Pericardium fibroblast (primary cell): ENCODE data around the gene SPATA31E1. TPM values are rescaled to one million over a fixed set of nuclear protein-coding genes. Genes with fewer than 3 reads are reported as not detected.

Source experiments
- total RNA-seq: library from RNA; depleted of rRNA; stranded (reverse); fragments of >200 nt; gene quantifications from 2 replicates; pipeline ENCODE4 v1.2.3, GENCODE V29; 2015

The SPATA31E1 gene
- not detected in 2 replicates for total RNA-seq

DNA sequence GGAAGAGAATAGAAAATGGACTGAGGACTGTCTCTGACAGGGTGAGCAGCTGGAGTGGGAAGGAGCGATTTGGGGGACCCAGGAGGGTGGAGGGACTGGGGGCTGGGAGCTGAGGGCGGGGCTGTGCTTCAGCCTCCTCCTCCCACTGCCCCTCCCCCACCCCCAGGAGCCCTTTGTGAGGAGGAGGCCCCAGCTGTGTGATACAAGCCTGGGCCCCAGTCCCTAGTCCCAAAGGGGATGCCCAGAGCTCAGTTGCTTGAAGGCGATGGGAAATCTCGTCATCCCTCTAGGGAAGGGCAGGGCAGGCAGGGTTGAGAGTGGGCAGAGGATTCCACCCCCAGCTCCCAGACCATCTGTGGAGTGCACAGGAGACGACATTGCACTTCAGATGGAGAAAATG, at the start of gene SPATA31E1:
Gene SPATA31E1 (plus strand): TSS at position 251 of the 400 bp plus-strand sequence. CDS start 15 bp downstream, at position 266.

DNA sequence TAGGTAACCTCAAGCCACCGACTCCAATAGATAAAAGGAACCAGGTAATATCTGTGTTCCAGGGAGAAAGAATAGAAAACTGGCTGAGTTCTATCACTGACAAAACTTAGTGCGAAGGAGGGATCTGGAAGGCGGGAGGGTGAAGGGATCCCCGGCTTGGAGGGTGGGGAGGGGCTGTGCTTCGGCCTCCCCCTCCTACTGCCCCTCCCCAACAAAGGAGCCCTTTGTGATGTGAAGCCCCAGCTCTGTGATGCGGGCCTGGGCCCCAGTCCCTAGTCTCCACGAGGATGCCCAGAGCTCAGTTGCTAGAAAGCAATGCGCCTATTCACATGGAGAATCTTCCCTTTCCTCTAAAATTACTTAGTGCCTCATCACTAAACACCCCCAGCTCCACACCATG, 35.0 kb downstream of the SPATA31E1 start, which contains the start of gene SPATA31C1:
Gene SPATA31C1 (plus strand): TSS at position 301 of the 400 bp plus-strand sequence.

Other genes starting within 250 kb of the SPATA31E1 start
- gene CTSL, start 156.8 kb upstream of the SPATA31E1 start, total RNA-seq = 194 and 329 TPM in 2 replicates
- gene SPATA31C1, start 35.1 kb downstream of the SPATA31E1 start, total RNA-seq = not detected in 2 replicates
- gene CDK20, start 91.7 kb downstream of the SPATA31E1 start, total RNA-seq = 3.4 and 8.3 TPM in 2 replicates